Measurements from ENCODE around the gene ASPA. TPM values are rescaled to one million over a fixed set of nuclear protein-coding genes. Genes with fewer than 3 reads are reported as not detected.
A peak's percentile ranks its signal among the peaks of the same experiment; 100 is the strongest.

ASPA gene
- total and polyA plus RNA-seq, 2 of the 13 experiments (the other 11 are each of a cell fraction or from before 2014, with no cell fraction given), result not detected

GRCh38 chr17:3529817-3530741, 54.3 kb downstream of the ASPA start (continued):
- TF ChIP-seq ZNF432 (CRISPR knock-in tag; IDR thresholded peaks at IDR 0.05; ENCODE audit: borderline replicate concordance), result no peak
- TF ChIP-seq ZNF740 (CRISPR knock-in tag; IDR thresholded peaks at IDR 0.05), result no peak
- TF ChIP-seq MBD4 (IDR thresholded peaks at IDR 0.05; ENCODE audit: borderline replicate concordance, low read length), result no peak
- TF ChIP-seq PHF21A (CRISPR knock-in tag; IDR thresholded peaks at IDR 0.05), result peak; percentile 63; the same call in 1 of the 2 replicates
- no peak for TF ChIP-seq CENPT (CRISPR knock-in tag; IDR thresholded peaks at IDR 0.05; ENCODE audit: low read depth)
- TF ChIP-seq FOXC1 (CRISPR knock-in tag; IDR thresholded peaks at IDR 0.05; ENCODE audit: borderline replicate concordance), result peak; percentile 59; the same call in 1 of the 2 replicates
- no peak for TF ChIP-seq TIGD3 (CRISPR knock-in tag; IDR thresholded peaks at IDR 0.05; ENCODE audit: borderline replicate concordance)
- TF ChIP-seq BRCA1 (CRISPR knock-in tag; IDR thresholded peaks at IDR 0.05), result no peak
- TF ChIP-seq ZNF614 (CRISPR knock-in tag; IDR thresholded peaks at IDR 0.05; ENCODE audit: borderline replicate concordance), result 0 out of 2 replicates have a peak, but pooled peaks have one; percentile 45
- TF ChIP-seq PPARG (CRISPR knock-in tag; conservative IDR thresholded peaks at IDR 0.05), result 0 out of 2 replicates have a peak, but pooled peaks have one; percentile 23
- TF ChIP-seq NCOA2 (CRISPR knock-in tag; IDR thresholded peaks at IDR 0.05), result peak; percentile 49; the same call in 1 of the 2 replicates
- no peak for TF ChIP-seq PLSCR1 (CRISPR knock-in tag; IDR thresholded peaks at IDR 0.05; ENCODE audit: borderline replicate concordance)
- TF ChIP-seq SOX13 (IDR thresholded peaks at IDR 0.05), result no peak
- TF ChIP-seq SOX13 (CRISPR knock-in tag; conservative IDR thresholded peaks at IDR 0.05 in 1 of 2, IDR thresholded peaks at IDR 0.05 in 1 of 2), result peak in 1 of 2 experiments; percentile 82; a peak in 2 of 4 replicates
- no peak for TF ChIP-seq KAT2B (IDR thresholded peaks at IDR 0.05; ENCODE audit: borderline replicate concordance, low read depth, low read length)
